Activated CD4-positive, alpha-beta T cell treated with anti-CD3 and anti-CD28 coated beads for 24 hours (primary cell): ENCODE results near the gene RAET1G.
"Not testable (repeated sequence)": the region's sequence is repeated elsewhere in the genome, so short reads cannot be mapped to it uniquely, and the experiment has no call there.

ENCODE experiments used
- DNase-seq, 2 donors: peaks; one replicate each; pipeline ENCODE4 v3.0.0-alpha.2; 2020; ENCODE audit warnings: low read depth in 2 of 2

The RAET1G gene

DNA sequence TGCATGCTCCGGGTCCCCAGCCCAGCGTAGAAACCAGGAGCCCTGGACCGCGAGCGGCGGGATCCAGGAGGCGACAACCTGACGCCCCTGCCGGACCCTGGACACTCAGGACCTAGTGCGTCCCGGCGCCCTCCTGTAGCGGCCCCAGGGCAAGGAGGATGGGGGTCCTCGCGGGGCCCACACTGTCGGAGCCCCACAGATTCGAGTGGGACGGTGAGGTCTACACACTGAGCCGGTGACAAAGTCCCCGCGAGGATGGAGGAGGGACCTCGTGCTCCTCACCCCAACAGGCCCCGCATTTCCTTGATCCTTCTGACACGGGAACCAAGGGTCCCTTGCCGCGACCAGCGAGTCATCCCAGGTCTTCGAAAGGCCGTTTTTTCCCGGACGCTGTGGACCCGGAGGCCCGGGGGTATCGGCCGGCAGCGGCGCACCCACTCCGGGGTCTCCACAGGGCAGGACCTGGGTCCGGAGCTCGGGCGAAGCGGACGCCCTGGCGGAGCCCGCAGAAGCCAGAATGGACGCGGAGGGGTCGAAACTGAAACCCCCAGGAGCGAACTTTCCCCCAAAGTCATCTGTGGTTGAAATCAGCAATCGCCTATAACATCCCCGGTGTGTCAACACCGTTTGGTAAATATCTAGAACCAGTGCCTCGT is 31.5 kb upstream of the RAET1G start:
- not testable (repeated sequence) for DNase-seq

GRCh38 chr6:149953934-149954327 is 31.0 kb upstream of the RAET1G start:
- DNase-seq, result not testable (repeated sequence)

DNA sequence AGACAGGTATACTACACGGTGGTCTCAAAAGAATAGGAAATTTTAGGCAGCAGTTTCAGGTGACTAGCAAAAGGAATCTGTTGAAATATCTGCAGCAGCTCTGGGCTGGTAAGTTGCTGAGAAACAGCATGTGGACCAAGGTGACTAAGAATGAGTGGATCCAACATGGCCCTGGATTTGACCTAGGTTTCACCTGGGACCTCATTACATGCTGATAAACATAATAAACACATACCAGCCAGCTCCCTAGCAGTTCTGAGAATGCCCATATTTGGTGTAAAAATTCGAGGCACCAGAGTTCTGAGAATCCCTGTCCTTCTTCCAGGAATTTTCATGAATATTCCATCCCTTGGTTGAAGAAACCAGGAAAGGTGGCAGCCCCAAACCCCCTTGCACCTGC is 30.5 kb upstream of the RAET1G start:
- DNase-seq, result not testable (repeated sequence)

DNA sequence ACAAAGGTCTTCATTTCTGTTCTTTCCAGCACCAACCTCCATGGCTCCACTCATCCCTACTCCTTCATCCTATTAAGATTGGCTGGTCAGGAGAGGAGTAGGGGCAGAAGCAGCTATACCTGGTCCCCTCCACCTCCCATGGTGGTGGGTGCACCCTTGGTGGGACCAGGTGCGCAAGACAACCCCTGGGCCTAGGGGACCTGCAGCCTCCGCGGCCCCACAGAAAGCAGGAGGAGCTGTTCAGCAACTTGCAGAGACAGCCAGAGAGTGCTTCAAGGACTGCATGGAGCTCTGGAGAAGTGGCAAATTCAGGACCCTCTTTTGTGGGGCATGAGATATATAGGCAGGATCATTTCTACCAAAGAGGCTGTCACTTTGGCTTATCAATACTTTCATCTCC is 28.7 kb upstream of the RAET1G start:
- no peak for DNase-seq

- no peak for DNase-seq
Measured at GRCh38 chr6:149951096-149951495, 28.2 kb upstream of the RAET1G start.

- DNase-seq, result no peak
Measured at GRCh38 chr6:149950423-149950822, 27.5 kb upstream of the RAET1G start.

DNA sequence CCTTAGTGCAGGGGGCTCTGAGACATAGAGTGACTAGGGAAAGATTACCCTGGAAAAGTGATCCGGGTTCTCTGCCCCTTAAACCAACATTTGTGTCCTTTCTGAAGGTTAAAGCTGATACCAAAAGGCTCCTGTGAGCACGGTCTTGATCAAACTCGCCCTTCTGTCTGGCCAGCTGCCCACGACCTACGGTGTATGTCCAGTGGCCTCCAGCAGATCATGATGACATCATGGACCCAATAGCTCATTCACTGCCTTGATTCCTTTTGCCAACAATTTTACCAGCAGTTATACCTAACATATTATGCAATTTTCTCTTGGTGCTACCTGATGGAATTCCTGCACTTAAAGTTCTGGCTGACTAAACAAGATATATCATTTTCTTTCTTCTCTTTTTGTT is 25.7 kb upstream of the RAET1G start:
- no peak for DNase-seq

DNA sequence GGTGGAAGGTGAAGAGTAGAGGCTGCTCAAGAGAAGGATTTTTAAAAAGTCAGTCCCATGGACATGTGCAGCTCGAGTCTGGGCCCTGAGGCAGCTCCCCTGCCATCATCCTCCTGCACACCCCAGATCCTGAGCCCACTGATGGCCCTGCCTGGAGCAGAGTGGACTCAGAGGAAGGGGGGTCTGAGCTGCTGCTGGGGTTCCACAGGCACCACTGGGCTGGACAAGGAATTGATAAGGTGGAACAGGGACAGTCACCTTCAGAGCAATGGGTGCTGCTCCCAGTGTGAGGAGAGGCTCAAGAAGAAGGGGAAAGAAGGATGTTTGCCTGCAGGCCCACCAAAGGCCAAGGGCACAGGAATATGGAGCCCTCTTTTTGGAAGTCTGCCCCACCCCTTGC is 25.1 kb upstream of the RAET1G start:
- DNase-seq, result no peak

- DNase-seq, result not testable (repeated sequence)
Measured at GRCh38 chr6:149947533-149947932, 24.6 kb upstream of the RAET1G start.

- not testable (repeated sequence) for DNase-seq
Measured at GRCh38 chr6:149946631-149947030, 23.7 kb upstream of the RAET1G start.

DNA sequence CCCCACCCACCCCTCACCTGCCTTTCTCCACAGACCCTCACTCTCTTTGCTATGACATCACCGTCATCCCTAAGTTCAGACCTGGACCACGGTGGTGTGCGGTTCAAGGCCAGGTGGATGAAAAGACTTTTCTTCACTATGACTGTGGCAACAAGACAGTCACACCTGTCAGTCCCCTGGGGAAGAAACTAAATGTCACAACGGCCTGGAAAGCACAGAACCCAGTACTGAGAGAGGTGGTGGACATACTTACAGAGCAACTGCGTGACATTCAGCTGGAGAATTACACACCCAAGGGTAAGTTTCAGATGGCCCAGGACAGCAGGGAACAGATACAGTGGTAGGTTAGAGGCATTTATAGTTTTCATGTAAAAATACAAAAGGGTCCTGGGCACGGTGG is 22.4 kb upstream of the RAET1G start:
- not testable (repeated sequence) for DNase-seq

- not testable (repeated sequence) for DNase-seq
Measured at GRCh38 chr6:149943321-149943720, 20.4 kb upstream of the RAET1G start.

DNA sequence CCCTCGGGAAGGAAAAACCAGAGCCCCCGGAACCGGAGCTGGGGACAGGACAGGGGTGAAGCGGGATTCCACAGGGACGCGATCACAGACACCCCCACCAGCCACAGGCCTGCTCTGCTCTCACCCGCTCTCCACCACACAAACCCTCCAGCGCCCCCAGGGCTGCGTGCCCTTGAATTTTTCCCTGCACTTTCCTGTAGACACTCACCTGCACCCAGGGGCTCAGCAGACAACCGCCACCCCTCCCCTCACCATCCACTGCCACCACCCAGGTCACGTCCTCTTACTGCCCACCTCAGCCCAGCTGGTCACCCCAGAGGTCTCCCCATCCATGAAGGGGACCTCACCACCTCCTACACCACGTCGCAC is 19.5 kb upstream of the RAET1G start:
- DNase-seq, result no peak

DNA sequence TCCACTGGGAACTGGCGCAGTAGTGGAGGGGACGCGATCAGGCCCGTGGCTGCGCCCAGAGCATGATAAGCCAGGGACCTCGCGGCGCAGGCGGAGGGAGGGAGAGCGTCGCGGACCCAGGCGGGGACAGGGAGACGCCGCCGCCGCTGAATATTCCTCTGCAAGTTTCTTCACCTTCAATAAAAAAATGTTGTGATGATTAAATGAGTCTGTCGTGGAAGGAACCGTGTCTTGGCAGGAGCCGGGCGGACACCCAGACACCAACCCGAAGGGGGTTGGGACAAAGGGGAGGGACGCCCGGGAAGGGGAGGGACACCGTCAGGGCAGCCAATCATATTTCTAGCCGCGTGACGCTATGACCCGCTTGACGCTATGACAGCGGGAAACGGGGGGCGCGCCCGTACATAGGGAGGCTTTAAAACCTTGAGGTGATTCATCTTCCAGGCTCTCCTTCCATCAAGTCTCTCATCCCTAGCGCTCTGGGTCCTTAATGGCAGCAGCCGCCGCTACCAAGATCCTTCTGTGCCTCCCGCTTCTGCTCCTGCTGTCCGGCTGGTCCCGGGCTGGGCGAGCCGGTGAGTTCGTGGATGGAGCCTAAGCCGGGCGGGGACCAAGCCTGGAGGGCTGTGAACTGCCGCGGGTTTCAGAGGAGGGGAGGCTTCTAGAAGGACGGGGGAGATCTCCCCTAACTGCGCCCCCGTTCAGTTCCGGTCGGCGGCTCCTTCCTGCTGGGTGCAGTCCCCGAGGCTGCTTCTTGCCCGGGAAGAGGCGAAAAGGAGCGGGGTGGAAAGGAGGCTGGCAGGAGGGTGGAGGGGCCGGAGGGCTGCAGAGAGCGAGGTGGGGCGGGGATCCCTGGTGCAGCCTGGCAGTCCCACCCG is 18.9 kb upstream of the RAET1G start, which contains the start of gene ULBP2:
Gene ULBP2, plus strand, starts transcription at position 432 of the 878 bp plus-strand sequence. Its CDS starts 59 bp downstream, at position 491.
- peak; percentile 73 to 76 for DNase-seq

- DNase-seq, result no peak
Measured at GRCh38 chr6:149940672-149940982, 17.7 kb upstream of the RAET1G start.

- no peak for DNase-seq
Measured at GRCh38 chr6:149939909-149940671, 17.2 kb upstream of the RAET1G start.

DNA sequence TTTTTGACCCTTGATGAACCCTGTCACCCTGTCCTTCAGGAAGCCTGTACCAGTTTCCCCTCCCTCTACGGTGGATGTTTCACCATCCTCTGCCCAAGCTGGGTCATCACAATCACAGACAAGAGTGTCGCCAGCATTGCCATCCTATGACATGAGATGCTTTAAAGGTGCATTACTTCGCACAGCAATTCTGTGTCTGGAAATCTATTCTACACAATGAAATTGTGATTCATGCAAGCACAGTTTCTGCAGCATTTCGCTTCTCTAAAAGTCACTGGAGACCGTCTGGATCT is 16.4 kb upstream of the RAET1G start:
- no peak for DNase-seq

GRCh38 chr6:149938571-149939355 is 15.8 kb upstream of the RAET1G start:
- no peak for DNase-seq

- DNase-seq, result not testable (repeated sequence)
Measured at GRCh38 chr6:149938013-149938570, 15.2 kb upstream of the RAET1G start.

GRCh38 chr6:149936743-149937142 is 13.8 kb upstream of the RAET1G start:
- no peak for DNase-seq

DNA sequence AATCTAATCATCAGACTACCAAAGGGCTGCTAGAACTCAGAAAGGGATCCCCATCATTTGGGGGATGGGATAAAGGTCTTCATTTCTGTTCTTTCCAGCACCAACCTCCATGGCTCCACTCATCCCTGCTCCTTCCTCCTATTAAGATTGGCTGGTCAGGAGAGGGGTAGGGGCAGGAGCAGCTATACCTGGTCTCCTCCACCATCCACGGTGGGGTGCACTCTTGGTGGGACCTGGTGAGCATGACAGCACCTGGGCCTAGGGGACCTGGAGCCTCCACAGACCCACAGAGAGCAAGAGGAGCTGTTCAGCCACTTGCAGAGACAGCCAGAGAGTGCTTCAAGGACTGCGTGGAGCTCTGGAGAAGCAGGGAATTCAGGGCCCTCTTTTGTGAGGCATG is 12.7 kb upstream of the RAET1G start:
- no peak for DNase-seq

- no peak for DNase-seq
Measured at GRCh38 chr6:149935246-149935645, 12.3 kb upstream of the RAET1G start.
